ENCODE data around the gene HPCAL4.

Gene HPCAL4

DNA sequence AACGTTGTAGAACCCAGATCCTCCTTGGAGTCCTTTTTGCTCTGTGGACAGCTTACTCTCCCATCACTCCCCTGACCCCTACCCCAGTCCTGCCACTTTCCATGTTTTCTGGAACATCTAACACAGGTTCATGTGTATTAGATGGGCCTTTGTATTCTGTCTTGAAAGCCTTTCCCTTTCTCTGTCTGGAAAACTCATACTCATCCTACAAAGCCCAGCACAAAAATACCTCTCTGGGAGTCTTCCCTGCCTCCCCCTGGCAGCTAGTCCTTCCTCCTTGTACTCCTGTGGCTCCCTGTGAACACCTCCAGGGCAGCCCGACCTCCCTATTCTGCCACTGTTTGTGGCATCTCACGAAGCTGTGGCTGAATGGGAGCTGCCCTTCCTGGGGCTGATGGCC is 44.0 kb downstream of the HPCAL4 start:
- in situ Hi-C loops (cut with HindIII; ENCODE audit: low sequenced_read_pairs), result no loop called here
- H3K4me3 ChIP-seq (ENCODE audit: low read depth, low read length), result no peak overlapping the region
- TF ChIP-seq, protein P1, sequence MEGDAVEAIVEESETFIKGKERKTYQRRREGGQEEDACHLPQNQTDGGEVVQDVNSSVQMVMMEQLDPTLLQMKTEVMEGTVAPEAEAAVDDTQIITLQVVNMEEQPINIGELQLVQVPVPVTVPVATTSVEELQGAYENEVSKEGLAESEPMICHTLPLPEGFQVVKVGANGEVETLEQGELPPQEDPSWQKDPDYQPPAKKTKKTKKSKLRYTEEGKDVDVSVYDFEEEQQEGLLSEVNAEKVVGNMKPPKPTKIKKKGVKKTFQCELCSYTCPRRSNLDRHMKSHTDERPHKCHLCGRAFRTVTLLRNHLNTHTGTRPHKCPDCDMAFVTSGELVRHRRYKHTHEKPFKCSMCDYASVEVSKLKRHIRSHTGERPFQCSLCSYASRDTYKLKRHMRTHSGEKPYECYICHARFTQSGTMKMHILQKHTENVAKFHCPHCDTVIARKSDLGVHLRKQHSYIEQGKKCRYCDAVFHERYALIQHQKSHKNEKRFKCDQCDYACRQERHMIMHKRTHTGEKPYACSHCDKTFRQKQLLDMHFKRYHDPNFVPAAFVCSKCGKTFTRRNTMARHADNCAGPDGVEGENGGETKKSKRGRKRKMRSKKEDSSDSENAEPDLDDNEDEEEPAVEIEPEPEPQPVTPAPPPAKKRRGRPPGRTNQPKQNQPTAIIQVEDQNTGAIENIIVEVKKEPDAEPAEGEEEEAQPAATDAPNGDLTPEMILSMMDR (IDR thresholded peaks at IDR 0.05; ENCODE audit: low read depth, low read length, missing control alignments), result no peak
- no peak for DNase-seq (ENCODE audit: low read depth)

DNA sequence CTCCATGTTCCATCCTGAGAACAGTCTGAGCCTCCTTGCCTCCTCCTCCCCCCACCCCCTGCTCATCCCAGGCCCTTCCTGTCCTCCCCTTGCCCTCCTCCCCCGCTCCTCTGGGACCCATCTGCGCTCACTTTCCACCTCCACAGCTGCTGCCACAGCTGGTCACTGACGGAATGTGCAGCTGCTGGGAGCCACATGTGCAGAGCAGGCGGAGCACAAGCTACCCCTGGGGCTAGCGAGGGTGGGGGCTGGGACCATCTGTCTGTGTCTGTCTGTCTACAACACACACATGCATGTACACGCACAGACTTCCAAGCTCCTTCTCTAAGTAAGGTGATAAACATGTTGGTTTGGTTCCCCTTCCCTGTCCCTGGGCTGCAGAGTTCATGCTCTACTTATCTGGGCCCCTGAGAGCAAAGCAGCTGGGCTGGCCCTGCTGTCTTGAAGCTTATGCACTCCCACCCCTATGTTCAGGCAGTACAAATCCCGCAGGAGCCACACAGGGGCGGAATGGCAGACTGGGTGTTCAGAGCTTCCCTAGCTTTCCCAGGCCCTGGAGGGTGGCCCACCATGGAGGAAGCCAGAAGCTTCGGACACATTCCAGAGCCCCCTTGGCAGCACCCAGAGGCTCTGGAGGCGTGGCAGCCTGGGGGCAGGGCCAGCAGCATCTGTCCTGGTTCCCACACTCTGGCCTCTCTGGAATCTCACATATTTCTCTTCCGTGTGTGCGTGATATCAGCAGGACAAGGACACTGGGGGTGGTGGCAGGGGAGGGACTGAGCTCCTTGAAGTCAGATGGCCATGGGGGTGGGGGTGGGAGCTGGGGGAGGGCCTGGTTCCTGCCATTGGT is 44.8 kb downstream of the HPCAL4 start:
- no peak overlapping the region for H3K4me3 ChIP-seq (ENCODE audit: low read depth, low read length)
- in situ Hi-C loops (cut with HindIII; ENCODE audit: low sequenced_read_pairs), result no loop called here
- TF ChIP-seq, protein P1 (IDR thresholded peaks at IDR 0.05; ENCODE audit: low read depth, low read length, missing control alignments), result no peak
- no peak for DNase-seq (ENCODE audit: low read depth)

DNA sequence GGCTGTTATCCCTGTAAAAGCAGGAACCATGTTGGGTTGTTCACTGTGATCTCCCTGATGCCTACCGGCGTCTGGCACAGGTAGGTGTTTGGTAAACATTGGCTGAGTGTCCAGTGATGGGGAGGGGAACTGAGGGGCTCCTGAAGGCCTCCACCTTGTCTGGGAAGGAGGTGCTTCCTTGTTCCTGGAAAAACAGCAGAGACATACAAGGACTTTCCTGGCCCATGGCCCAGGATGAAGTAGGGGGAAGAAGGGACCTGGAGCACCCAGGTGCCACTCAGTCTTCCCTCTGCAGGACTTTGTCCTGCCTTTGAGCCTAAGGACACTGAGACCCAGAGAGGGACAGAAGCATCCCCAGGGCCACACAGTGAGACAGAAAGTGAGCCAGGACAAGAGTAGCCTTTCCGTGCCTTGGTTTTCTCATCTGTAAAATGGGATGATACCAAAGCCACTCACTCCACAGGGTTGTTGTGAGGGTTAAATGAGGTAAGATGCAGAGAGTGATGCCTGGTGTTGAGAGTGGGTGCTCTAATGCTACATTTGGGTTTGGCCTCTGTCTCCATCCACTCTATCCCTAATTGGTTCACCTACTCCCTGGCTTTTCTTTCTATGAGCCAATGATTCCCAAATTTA is 45.7 kb downstream of the HPCAL4 start:
- H3K4me3 ChIP-seq (ENCODE audit: low read depth, low read length), result no peak overlapping the region
- no peak for DNase-seq (ENCODE audit: low read depth)
- TF ChIP-seq, protein P1 (IDR thresholded peaks at IDR 0.05; ENCODE audit: low read depth, low read length, missing control alignments), result no peak
- in situ Hi-C loops (cut with HindIII; ENCODE audit: low sequenced_read_pairs), result no loop called here

DNA sequence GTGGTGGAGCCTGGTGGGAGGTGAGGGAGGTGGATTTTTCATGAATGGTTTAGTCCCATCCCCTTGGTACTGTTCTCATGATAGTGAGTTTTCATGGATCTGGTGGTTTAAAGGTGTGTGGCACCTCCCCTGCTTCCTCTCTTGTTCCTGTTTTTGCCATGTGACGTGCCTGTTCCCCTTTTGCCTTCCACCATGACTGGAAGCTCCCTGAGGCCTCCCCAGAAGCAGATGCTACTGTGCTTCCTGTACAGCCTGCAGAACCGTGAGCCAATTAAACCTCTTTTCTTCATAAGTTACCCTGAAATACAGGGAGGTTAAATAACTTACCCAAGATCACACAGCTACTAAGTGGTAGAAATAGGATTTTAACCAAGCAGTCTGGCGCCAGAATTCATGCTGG is 47.5 kb downstream of the HPCAL4 start:
- TF ChIP-seq, protein P1 (IDR thresholded peaks at IDR 0.05; ENCODE audit: low read depth, low read length, missing control alignments), result no peak
- in situ Hi-C loops (cut with HindIII; ENCODE audit: low sequenced_read_pairs), result no loop called here
- DNase-seq (ENCODE audit: low read depth), result no peak
- no peak overlapping the region for H3K4me3 ChIP-seq (ENCODE audit: low read depth, low read length)

DNA sequence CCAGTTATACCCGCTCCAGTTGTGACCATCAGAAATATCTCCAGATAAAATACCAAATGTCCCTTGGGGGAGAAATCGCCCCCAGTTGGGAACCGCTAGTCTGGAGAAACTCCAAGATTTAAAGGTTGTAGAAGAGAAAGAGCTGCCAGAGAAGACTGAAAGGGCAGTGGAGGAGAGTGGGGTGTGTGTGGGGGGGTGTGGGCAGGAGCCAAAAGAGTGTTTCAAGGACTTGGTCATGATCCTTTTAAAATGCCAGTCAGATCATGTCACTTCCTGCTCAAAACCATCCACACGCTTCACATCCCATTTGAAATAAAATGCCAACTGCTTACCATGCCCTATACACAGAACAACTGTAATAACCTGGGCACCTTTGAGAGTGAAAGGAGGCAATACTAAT is 48.4 kb downstream of the HPCAL4 start:
- TF ChIP-seq, protein P1 (IDR thresholded peaks at IDR 0.05; ENCODE audit: low read depth, low read length, missing control alignments), result no peak
- no peak overlapping the region for H3K4me3 ChIP-seq (ENCODE audit: low read depth, low read length)
- in situ Hi-C loops (cut with HindIII; ENCODE audit: low sequenced_read_pairs), result no loop called here
- no peak for DNase-seq (ENCODE audit: low read depth)

DNA sequence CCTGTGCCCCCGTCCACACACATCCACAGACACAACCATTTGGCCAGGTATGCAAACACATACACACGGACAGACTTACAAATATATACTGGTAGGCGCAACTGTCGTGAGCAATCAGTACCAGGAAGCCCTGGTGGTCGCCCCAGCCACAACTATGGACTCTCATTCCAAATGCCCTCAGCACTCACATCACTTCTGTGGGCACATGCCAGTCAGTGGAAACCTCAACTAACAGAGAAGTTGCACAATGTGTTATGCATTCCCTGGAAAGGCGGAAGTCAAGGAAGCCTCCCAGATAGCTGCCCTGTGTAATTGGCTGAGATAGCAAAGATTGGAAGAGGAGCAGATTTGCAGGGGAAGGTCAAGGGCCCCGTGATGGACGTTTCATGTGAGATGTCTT is 50.4 kb downstream of the HPCAL4 start:
- TF ChIP-seq, protein P1 (IDR thresholded peaks at IDR 0.05; ENCODE audit: low read depth, low read length, missing control alignments), result no peak
- no peak for DNase-seq (ENCODE audit: low read depth)
- H3K4me3 ChIP-seq (ENCODE audit: low read depth, low read length), result no peak overlapping the region
- in situ Hi-C loops (cut with HindIII; ENCODE audit: low sequenced_read_pairs), result no loop called here

Data from astrocyte of the cerebellum (primary cell).